Psoas muscle (tissue), 8 donors: ENCODE measurements around the gene MLH3. TPM values are rescaled to one million over a fixed set of nuclear protein-coding genes. Genes with fewer than 3 reads are reported as not detected.

Experiments used
- ATAC-seq, 4 donors: fragments of 200-7000 bp; cut with Tn5 transposase; one replicate each; pipeline ENCODE4 v1.9.1; 2020; ENCODE audit warnings: moderate library complexity in 3 of 4, mild to moderate bottlenecking in 2 of 4
- DNase-seq, 2 donors: peaks; one replicate each; pipeline ENCODE4 v3.0.0-alpha.2; 2020
- H3K27ac ChIP-seq: fragments of 200-600 bp; one replicate; pipeline ENCODE4 v1.8.0; 2022
- H3K27me3 ChIP-seq, 3 donors: fragments of 200-600 bp in 1 of 3; one replicate each; pipeline versions ENCODE4 v1.6.1 to v1.8.0; 2013 to 2022; ENCODE audit warnings: low read length in 2 of 3, mild to moderate bottlenecking in 2 of 3, moderate library complexity in 1 of 3; ENCODE audit not compliant: insufficient read depth in 3 of 3
- H3K36me3 ChIP-seq, 2 donors: fragments of 200-600 bp in 1 of 2; one replicate each; pipeline versions ENCODE4 v1.6.1 to v1.8.0; 2013 to 2022; ENCODE audit warnings: low read depth in 1 of 2, mild to moderate bottlenecking in 1 of 2, moderate library complexity in 1 of 2; ENCODE audit not compliant: insufficient read depth in 1 of 2
- H3K4me1 ChIP-seq: fragments of 200-600 bp; one replicate; pipeline ENCODE4 v1.8.0; 2022
- H3K4me3 ChIP-seq: fragments of 200-600 bp; one replicate; pipeline ENCODE4 v1.8.0; 2022; ENCODE audit warnings: mild to moderate bottlenecking
- H3K9me3 ChIP-seq: fragments of 200-600 bp; one replicate; pipeline ENCODE4 v1.8.0; 2022
- CTCF ChIP-seq: fragments of 200-600 bp; IDR thresholded peaks from one replicate; pipeline ENCODE4 v1.8.0; 2022; ENCODE audit warnings: antibody characterized with exemption
- WGBS, 3 donors: extraction: QIAGEN DNeasy Blood & Tissue Kit; methylation state at CpG; one replicate each; pipeline versions ENCODE4 v1.1.6 to v1.1.7; 2013; 5-methylcytosine and 5-hydroxymethylcytosine counted together
- intact Hi-C, 2 donors: fragments of 100-400 bp; cut with DNase I; formaldehyde crosslinking; loops; one replicate each; pipeline versions ENCODE4 v1.11.0 to v1.14.2; 2022
- polyA plus RNA-seq, 3 donors: library from polyadenylated mRNA; stranded (reverse); fragments of 200-250 nt; gene quantifications; one replicate each; pipeline ENCODE4 v1.2.3, GENCODE V29; 2013
- total RNA-seq, 4 donors: library from RNA; stranded (reverse); fragmentation: NEBNext Ultra II Directional in 2 of 4; extraction: Animal tissue kit (Norgen Biotek cat#: 25700) in 2 of 4; gene quantifications; one replicate each; pipeline versions ENCODE4 v1.2.1 to v1.2.4, GENCODE V29; 2021 to 2023
- donor health status: healthy with polysubstance abuse.
- donor health status: DM: no; HTN: no; CAD: no; lungs with moderate emphysema.
- donor health status: Bipolar disorder and iron deficiency.
- donor health status: healthy.
- donor health status: DM: yes; HTN: yes; CAD: no.
- donor health status: DM: no; HTN: no; CAD: no.
- donor health status: DM: no; HTN: no; CAD: no.
- donor health status: DM: yes; HTN: yes; CAD: no.

MLH3 gene
- total and polyA plus RNA-seq, 7 donors = 7.9 to 24.1 (median 15.7) TPM

- intact Hi-C loops = no loop called here
- peaks cover 22 to 90% of the 10 kb centered on the region in 2 donors for H3K36me3 ChIP-seq
- H3K27me3 ChIP-seq = no peaks in the 10 kb centered on the region
- H3K27ac ChIP-seq = peak overlapping the region; percentile 66
- ATAC-seq (no peak), DNase-seq (no peak)
- WGBS, 3 donors = 92 to 98% (median 96%) methylated on average over 4 of the region's 4 CpGs
- no peaks in the 10 kb centered on the region for H3K9me3 ChIP-seq
- peaks cover 18% of the 10 kb centered on the region for H3K4me1 ChIP-seq
- H3K4me3 ChIP-seq = no peak overlapping the region
- no peak for TF ChIP-seq CTCF
These were observed 40.7 kb downstream of the MLH3 start for GRCh38 chr14:75010472-75011093.

GRCh38 chr14:75009176-75009575, 42.1 kb downstream of the MLH3 start:
- intact Hi-C loops = loop anchor here (5.0 to 10.0 kb wide), 2 partner anchors 38 to 56 kb away; partner anchors contain the start of genes ACYP1 (in 1 of the 2) and ZC2HC1C (in 1 of the 2)
- peaks cover 20 to 90% of the 10 kb centered on the region in 2 donors for H3K36me3 ChIP-seq
- no peaks in the 10 kb centered on the region for H3K9me3 ChIP-seq
- TF ChIP-seq CTCF = no peak
- H3K27ac ChIP-seq = no peak overlapping the region
- WGBS, 3 donors = 80 to 94% (median 87%) methylated on average over 4 of the region's 4 CpGs
- DNase-seq (no peak), ATAC-seq (no peak)
- H3K27me3 ChIP-seq = no peaks in the 10 kb centered on the region
- H3K4me3 ChIP-seq = no peak overlapping the region
- H3K4me1 ChIP-seq = peaks cover 24% of the 10 kb centered on the region

- no peak for TF ChIP-seq CTCF
- Histone ChIP-seq H3K36me3 (peaks cover 20 to 66% of the 10 kb centered on the region in 2 donors), H3K4me3 (no peak overlapping the region), H3K27me3 (no peaks in the 10 kb centered on the region), H3K9me3 (peaks cover 10% of the 10 kb centered on the region), H3K27ac (no peak overlapping the region), H3K4me1 (peaks cover 16% of the 10 kb centered on the region)
- 80 to 93% (median 89%) methylated on average over 3 of the region's 3 CpGs for WGBS, 3 donors
- ATAC-seq = no peak
- DNase-seq = no peak
- intact Hi-C loops = loop anchor here (5.0 to 10.0 kb wide), 2 partner anchors 42 to 59 kb away; partner anchors contain the start of genes ACYP1 (in 1 of the 2) and ZC2HC1C (in 1 of the 2)
These were observed 45.9 kb downstream of the MLH3 start for GRCh38 chr14:75005357-75005756.

- Histone ChIP-seq H3K27ac (peak overlapping the region; percentile 92), H3K4me1 (peaks cover 16% of the 10 kb centered on the region), H3K36me3 (peaks cover 9 to 47% of the 10 kb centered on the region in 2 donors), H3K9me3 (peaks cover 10% of the 10 kb centered on the region), H3K27me3 (no peaks in the 10 kb centered on the region), H3K4me3 (peak overlapping the region; percentile 92)
- intact Hi-C loops = loop anchor here (5.0 to 10.0 kb wide), 2 partner anchors 56 to 61 kb away; partner anchors contain the start of genes ACYP1 (in 1 of the 2) and ZC2HC1C (in 1 of the 2)
- WGBS, 3 donors = 7 to 10% (median 9%) methylated on average over 18 of the region's 18 CpGs
- peak in 3 of 4 donors; percentile 0 to 6 (median 4) for ATAC-seq
- no peak for TF ChIP-seq CTCF
- no peak for DNase-seq
These were observed 47.8 kb downstream of the MLH3 start for GRCh38 chr14:75003250-75004027.
